GM19328 (cell line): ENCODE data around the gene TMEM51.

ENCODE experiments used
- ATAC-seq: cut with Tn5 transposase; IDR thresholded peaks from one replicate; pipeline ENCODE4 v1.9.1; 2021; ENCODE audit warnings: mild to moderate bottlenecking, moderate library complexity; ENCODE audit not compliant: unreplicated experiment

The TMEM51 gene

GRCh38 chr1:15212954-15213291 is 59.4 kb downstream of the TMEM51 start:
- ATAC-seq = no peak

DNA sequence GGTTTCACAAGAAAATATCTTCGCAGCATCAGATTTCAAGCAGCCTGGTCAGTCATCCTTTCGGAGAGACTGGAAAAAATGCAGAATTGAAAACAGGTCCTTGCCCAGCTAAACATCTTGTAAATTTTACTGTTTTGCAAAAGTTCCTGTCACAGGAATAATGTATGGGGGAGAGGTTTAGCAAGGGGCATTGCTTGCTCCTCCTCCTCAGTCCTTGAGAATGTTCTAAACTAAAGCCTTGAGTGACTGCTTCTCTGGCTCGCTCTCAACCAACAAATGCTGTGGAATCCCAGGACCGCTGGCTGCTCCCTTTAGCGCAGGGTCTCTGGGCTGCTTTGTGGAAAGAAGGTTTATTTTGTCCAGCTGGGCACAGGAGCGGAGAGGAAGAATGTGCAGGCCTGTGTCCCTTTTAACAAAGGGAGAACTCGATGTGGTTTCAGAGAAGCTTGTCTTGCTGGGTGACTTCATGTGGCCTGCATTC is 59.8 kb downstream of the TMEM51 start:
- ATAC-seq = no peak

DNA sequence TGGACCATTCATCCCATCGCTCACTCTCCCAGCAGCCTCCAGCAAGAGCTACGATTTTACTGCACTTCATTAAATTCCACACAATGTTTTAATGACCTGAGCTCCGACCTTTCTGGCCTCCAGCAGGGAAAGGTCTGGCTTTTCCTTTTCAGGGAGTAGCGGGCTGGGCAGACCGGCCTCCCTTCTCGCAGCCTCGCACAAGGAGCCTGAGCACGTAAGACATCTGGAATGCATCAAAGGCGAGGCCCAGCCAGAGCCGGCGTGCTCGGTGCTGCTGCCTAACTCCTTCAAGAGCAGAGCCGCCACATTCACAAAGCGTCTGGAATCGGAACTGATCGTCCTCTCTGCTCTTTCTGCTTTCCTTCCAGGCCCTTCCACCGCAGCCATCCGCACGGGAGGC is 61.0 kb downstream of the TMEM51 start:
- no peak for ATAC-seq

- ATAC-seq = no peak
These were observed 61.6 kb downstream of the TMEM51 start for GRCh38 chr1:15215116-15215515.

DNA sequence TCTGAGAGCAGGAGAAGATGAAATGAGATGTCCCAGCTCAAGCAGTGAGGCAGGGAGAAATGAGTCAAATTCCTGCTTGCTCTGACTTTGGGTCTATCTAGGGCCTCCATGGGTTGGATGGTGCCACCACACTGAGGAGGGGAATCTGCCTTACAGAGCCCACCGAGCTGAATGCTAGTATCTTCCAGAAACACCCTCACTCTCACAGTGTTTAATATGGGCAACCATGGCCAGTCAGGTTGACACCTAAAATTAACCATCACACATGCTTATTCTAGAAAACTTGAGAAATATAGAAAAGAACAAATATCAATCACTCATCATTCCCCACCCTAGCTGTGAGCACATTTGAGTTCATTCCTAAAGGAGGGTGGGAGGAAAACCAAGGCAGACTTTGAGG is 64.1 kb downstream of the TMEM51 start:
- no peak for ATAC-seq

- no peak for ATAC-seq
These were observed 65.0 kb downstream of the TMEM51 start for GRCh38 chr1:15218287-15219279.

DNA sequence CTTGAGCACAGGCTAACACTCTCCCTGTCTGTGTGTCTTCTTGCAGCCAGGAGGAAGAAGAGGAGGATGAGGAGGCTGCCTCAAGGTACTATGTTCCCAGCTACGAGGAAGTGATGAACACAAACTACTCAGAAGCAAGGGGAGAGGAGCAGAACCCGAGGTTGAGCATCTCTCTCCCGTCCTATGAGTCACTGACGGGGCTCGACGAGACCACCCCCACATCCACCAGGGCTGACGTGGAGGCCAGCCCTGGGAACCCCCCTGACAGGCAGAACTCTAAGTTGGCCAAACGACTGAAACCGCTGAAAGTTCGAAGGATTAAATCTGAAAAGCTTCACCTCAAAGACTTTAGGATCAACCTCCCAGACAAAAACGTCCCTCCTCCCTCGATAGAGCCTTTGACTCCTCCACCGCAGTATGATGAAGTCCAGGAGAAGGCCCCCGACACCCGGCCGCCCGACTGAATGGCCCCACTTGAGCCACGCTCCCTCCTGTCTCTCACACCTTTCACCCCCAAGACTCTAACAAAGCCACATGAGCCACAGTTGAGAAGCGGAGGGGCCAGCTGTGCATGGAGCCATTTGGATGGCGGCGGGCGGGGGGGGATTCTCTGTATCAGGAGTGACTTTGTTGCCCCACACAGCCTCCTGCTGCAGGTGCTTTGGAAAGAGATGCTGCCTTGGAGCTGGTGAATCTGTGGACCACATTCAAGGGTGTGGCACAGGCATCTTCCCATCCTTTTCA is 65.9 kb downstream of the TMEM51 start:
- ATAC-seq = no peak

GRCh38 chr1:15220024-15220392 is 66.5 kb downstream of the TMEM51 start:
- ATAC-seq = no peak

GRCh38 chr1:15220825-15221431 is 67.4 kb downstream of the TMEM51 start:
- no peak for ATAC-seq

- ATAC-seq = no peak
These were observed 69.2 kb downstream of the TMEM51 start for GRCh38 chr1:15222653-15223303.

- ATAC-seq = no peak
These were observed 70.8 kb downstream of the TMEM51 start for GRCh38 chr1:15224259-15224869.

GRCh38 chr1:15224974-15225373 is 71.4 kb downstream of the TMEM51 start:
- no peak for ATAC-seq

- no peak for ATAC-seq
These were observed 71.9 kb downstream of the TMEM51 start for GRCh38 chr1:15225461-15225860.

- no peak for ATAC-seq
These were observed 73.1 kb downstream of the TMEM51 start for GRCh38 chr1:15226388-15227255.

- ATAC-seq = no peak
These were observed 76.2 kb downstream of the TMEM51 start for GRCh38 chr1:15229707-15230131.

DNA sequence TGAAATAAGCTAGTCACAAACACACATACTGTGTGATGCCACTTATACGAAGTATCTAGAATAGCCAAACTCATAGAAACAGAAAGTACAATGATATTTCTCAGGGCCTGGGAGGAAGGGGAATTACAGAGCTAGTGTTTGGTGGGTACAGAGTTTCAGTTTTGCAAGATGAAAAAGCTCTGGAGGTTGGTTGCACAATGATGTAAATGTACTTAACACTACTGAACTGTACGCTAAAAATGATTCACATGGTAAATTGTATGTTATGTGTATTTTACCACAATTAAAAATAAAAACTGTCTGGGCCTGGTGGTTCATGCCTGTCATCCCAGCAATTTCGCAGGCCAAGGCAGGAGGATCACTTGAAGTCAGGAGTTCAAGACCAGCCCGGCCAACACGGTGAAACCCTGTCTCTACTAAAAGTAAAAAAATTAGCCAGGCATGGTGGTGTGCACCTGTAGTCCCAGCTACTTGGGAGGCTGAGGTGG is 78.2 kb downstream of the TMEM51 start:
- no peak for ATAC-seq

- ATAC-seq = no peak
These were observed 80.1 kb downstream of the TMEM51 start for GRCh38 chr1:15233689-15234088.

GRCh38 chr1:15236321-15236721 is 82.8 kb downstream of the TMEM51 start:
- ATAC-seq = no peak

GRCh38 chr1:15236746-15237145 is 83.2 kb downstream of the TMEM51 start:
- ATAC-seq = no peak
